Embryonic facial prominence (tissue), 1 donor: Measurements from ENCODE around the gene G6PC3.

Source experiments
- DNase-seq: peaks from one replicate; pipeline ENCODE4 v3.0.0-alpha.2; 2016; ENCODE audit errors: extremely low spot score

G6PC3 gene

DNA sequence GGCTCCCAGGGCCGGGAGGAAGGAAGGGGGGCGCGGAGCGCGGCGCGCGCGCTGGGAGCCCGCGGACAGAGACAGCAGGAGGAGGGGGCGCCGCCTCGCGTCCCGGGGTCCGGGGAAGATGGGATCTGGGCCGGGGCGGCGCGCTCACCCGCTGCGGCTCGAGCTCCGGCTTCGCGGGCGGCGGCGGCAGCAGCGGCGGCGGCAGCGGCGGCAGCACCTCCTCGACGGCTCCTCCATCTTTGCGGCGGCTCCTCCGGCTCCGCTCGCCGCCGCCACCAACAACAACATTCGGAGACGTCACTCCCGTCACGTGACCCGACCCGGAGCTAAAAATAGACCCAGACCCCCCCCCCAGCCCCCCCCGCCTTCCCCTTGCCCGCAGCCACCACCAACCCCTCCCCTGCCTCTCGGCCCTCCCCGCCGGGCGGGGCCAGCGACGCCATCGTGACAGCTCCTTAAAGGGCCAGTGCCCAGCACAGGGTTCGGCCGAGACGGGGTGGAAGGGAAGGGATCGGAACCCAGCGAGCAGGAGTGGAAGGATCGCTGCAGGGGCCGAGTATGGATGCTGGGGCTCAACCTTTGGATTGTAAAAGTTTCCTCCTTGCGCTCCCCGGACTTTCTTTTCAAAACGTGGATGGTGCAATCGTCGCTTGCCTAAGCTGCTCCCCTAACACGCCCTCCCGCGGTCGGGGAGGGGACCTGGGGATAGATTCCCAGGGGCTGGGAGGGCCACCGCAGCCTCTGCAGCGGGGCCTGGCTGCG is 53.0 kb downstream of the G6PC3 start, which contains the start of gene HDAC5:
TSS of gene HDAC5 (minus strand) at position 286 of the 762 bp plus-strand sequence. CDS start 6,126 bp downstream, outside the sequence.
- DNase-seq, result peak; percentile 89

DNA sequence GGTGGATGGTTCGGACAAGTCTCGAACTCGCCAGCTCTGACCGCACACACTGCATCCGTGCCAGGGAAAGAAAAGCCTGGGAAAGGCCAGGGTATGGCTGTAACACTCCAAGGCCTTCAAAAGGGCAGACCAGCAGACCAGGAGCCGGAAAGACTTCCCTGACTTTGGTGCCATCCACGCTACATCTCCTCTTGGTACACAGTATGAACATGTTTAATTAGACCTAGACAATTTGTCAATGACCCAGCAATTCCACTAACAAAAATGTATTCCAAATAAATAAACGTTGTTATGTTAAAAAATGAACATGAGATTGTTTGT is 53.5 kb downstream of the G6PC3 start:
- no peak for DNase-seq
